Stimulated activated CD4-positive, alpha-beta T cell treated with anti-CD3 and anti-CD28 coated beads, TNF-alpha, amount 100 ng/mL, for 4 hours (primary cell): ENCODE results near the gene NPIPA5.
"Not testable (repeated sequence)": the region's sequence is repeated elsewhere in the genome, so short reads cannot be mapped to it uniquely, and the experiment has no call there.

ENCODE experiments used
- DNase-seq, 3 experiments: peaks; one replicate each; pipeline ENCODE4 v3.0.0-alpha.2; 2020; ENCODE audit warnings: low read depth in 3 of 3

NPIPA5 gene

DNA sequence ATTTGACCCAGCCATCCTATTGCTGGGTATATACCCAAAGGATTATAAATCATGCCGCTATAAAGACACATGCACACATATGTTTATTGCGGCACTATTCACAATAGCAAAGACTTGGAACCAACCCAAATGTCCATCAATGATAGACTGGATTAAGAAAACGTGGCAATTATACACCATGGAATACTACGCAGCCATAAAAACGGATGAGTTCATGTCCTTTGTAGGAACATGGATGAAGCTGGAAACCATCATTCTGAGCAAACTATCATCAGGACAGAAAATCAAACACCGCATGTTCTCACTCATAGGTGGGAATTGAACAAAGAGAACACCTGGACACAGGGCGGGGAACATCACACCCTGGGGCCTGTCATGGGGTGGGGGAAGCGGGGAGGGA is 14.9 kb upstream of the NPIPA5 start:
- not testable (repeated sequence) for DNase-seq

- not testable (repeated sequence) for DNase-seq
These were observed 11.8 kb upstream of the NPIPA5 start for GRCh38 chr16:15389916-15390315.

- DNase-seq, result not testable (repeated sequence)
These were observed 10.0 kb upstream of the NPIPA5 start for GRCh38 chr16:15388060-15388459.

- DNase-seq, result not testable (repeated sequence)
These were observed 4.7 kb upstream of the NPIPA5 start for GRCh38 chr16:15382810-15383209.

DNA sequence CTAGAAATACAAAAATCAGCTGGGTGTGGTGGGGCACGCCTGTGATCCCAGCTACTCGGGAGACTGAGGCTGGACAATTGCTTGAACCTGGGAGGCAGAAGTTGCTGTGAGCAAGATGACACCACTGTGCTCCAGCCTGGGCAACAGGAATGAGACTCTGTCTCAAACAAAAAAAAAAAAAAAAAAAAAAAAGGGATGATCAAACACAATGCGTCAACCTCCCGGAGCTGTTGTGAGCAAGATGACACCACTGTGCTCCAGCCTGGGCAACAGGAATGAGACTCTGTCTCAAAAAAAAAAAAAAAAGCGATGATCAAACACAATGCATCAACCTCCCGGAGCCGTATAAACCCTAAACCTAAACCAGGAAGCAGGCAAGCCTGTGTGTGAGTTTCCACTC is 20.6 kb downstream of the NPIPA5 start:
- DNase-seq, result not testable (repeated sequence)

DNA sequence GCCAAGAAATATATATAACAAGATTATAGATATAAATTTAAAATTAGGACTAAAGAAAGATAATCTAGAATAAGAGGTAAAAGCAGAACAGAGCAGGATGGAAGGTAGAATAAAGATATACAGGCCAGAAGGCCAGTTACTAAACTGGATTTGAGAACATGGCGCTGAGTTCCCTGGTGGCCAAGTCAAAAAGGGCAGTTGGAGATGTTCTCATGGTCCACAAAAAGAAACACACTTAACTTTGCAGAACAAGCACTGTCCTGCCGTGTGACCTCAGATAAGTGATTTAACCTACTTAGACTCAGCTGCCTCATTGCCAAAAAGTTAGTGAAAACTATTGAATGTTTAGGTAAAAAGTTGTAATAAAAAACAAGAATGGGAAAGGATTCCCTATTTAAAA is 23.2 kb downstream of the NPIPA5 start:
- DNase-seq, result not testable (repeated sequence)

DNA sequence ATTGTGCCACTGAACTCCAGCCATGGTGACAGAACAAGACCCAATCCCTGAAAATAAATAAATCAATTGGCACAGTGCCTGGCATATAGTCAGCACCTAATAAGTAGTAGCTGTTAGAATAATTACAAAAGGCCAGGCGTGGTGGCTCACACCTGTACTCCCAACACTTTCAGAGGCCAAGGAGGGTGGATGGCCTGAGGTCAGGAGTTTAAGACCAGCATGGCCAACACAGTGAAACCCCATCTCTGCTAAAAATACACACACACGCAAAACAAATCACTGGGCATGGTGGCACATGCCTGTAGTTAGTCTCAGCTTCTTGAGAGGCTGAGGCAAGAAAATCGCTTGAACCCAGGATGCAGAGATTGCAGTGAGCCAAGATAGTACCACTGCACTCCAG is 25.2 kb downstream of the NPIPA5 start:
- not testable (repeated sequence) for DNase-seq

GRCh38 chr16:15351745-15352144 is 26.3 kb downstream of the NPIPA5 start:
- DNase-seq, result not testable (repeated sequence)

DNA sequence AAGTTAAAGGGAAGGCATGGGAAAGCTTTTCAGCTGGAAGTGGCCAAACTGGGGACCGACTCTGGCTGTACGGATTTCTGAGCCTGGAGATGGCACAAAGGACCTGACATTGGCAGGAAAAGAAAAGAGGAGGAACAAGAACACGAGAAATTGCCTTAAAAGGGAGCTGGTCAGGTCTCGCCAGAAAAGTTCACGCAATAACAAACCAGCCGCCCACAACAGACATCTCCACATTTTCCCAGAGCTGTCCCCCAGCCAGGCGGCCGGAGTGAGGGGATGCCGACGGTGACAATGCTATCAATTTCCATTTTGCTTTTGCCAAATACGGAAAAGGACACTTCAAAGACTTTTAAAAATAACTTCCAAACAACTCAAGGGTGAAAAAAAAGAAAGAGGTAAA is 26.8 kb downstream of the NPIPA5 start:
- not testable (repeated sequence) for DNase-seq

- DNase-seq, result not testable (repeated sequence)
These were observed 29.4 kb downstream of the NPIPA5 start for GRCh38 chr16:15348721-15349120.

DNA sequence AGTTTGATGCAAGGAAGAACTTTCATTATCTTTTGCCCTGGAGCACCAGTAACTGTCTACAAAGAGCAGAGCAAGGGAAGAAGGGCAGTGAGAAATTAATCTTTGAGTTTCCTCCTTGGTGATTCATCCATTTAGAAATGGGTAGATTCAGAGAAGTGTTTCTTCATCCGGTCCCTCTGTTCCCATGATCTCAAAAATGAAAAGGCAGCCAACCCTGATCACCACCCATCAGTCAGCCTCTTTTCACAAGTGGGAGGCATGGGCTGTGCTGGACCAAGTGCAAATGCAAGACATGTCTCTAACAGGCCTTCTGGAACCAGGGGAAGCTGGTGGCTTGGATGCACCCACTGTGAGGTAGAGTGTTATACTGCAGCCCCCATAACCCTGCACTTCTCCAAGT is 35.8 kb downstream of the NPIPA5 start:
- DNase-seq, result not testable (repeated sequence)

GRCh38 chr16:15338986-15339385 is 39.1 kb downstream of the NPIPA5 start:
- not testable (repeated sequence) for DNase-seq

DNA sequence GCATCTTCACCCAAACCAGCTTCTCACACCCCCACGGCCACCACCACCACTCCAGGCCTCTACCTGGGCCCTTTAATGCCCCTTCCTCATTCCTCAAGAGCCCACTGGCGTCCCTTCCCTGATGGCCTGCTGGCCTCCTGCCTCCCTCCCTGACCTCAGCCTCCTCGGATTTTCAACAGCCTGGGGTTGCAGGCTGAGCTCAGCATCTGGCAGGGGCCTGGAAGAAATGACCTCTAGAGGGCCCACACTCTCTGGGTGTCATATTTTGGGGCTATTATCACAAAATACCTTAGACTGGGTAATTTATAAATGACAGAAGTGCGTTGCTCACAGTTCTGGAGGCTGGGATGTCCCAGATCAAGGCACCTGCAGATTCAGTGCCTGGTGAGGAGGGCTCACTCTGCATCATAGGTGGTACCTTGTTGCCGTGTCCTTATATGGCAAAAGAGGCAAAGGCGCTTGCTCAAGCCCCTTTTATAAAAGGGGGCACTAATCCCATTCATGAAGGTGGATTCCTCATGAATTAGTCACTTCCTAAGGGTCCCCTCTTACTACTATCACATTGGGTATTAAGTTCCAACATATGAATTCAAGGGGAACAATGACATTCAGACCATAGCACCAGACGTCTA is 40.0 kb downstream of the NPIPA5 start:
- not testable (repeated sequence) for DNase-seq

DNA sequence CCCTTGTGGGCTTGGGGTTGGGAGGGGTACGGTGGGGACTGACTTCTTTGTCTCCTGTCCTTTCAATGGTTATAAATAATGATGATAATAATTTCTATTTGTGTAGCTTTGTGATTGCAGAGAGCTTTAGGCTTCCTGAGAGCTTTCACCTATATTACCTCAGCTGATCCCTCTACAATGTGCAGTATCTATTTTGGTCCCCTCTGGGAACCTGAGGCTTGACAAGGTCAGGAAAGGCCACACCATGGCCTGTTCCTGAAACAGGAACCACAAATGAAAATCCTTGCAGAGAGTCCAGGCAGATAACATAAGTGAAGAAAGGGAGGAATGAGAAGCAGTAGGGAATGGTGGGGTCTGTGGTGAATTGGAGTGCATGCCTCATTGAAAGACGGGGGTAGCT is 42.5 kb downstream of the NPIPA5 start:
- DNase-seq, result not testable (repeated sequence)

- not testable (repeated sequence) for DNase-seq
These were observed 44.1 kb downstream of the NPIPA5 start for GRCh38 chr16:15333969-15334368.

GRCh38 chr16:15330978-15331377 is 47.1 kb downstream of the NPIPA5 start:
- not testable (repeated sequence) for DNase-seq

- not testable (repeated sequence) for DNase-seq
These were observed 53.1 kb downstream of the NPIPA5 start for GRCh38 chr16:15324954-15325353.

DNA sequence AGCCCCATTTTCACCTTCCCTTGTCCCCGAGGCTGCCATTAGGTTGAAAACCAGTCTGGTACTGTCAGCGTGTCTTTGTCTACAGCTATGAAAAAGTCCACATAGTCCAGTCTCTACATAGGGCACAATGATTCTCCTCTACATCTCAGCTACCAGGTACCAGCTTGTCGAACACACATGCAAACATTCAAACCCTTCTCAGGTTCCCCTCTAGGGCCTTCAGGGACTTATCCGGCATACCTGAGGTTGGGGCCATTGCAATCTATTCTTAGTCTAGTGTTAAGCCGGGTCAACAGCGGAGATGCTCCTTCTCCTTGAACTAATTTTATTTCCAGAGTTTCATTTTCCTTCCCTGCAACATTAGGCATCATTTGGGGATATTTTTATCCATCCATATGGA is 54.7 kb downstream of the NPIPA5 start:
- not testable (repeated sequence) for DNase-seq

DNA sequence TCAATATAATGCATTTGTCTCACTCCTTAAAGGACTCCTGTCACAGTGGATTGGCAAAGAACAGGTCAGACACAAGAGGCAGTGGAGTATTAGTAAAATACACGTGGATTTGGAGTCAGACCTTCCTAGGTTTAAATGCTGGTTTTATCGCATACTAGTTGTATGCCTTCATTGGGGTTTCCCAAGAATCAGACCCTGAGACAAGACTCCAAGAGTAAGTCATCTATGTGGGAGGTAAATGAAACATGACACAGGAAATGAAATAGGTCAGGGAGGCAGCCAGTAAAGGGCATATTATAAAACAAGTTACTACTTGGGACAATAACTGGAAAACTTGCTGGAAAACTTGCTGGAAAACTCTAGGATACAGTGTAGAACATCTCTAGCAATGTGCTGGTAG is 56.9 kb downstream of the NPIPA5 start:
- not testable (repeated sequence) for DNase-seq

DNA sequence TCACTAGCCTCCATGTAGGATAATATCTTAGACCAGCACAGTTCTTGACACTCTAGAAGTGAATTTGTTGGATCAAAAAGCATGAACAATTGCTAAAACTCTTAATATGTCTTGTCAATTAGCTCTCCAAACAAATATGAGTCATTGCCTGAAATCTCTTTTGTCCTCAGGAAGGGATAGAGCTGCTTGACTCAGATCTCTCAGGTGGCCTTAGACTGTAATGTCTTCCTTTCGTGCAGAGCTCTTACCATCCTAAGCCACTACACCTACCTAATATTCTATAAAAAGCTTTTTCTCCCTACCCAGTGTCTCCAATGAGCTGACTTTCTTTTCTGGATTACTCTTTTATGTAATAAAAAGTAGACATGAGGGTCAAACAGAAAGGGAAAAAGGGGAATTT is 63.5 kb downstream of the NPIPA5 start:
- DNase-seq, result not testable (repeated sequence)
